ENCODE results near the gene HNF1B. TPM values are rescaled to one million over a fixed set of nuclear protein-coding genes. Genes with fewer than 3 reads are reported as not detected.
"Not testable (repeated sequence)": the region's sequence is repeated elsewhere in the genome, so short reads cannot be mapped to it uniquely, and the experiment has no call there.

The HNF1B gene
- total RNA-seq, 2 donors from 2014 or later = not detected

DNA sequence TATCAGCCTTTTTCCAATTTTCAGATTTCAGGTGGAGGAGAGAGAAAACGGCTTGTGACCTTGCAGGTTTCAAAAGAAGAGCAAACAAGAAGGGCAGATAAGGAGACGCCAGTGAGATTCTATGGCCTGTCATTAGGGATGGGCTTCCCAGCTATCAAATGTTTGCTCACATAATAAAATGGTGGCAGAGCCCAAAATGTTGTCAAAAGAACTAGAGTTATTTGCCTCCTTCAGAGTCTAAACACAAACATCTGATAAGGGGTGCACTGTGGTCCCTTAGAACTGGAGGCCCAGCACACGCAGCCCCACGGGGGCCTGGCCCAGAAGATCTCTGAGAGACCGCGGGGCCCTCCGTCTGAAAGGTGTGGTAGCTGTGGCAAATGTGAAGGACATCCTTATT, 55.5 kb downstream of the HNF1B start:
- intact Hi-C loops (cut with DNase I) = no loop called here

DNA sequence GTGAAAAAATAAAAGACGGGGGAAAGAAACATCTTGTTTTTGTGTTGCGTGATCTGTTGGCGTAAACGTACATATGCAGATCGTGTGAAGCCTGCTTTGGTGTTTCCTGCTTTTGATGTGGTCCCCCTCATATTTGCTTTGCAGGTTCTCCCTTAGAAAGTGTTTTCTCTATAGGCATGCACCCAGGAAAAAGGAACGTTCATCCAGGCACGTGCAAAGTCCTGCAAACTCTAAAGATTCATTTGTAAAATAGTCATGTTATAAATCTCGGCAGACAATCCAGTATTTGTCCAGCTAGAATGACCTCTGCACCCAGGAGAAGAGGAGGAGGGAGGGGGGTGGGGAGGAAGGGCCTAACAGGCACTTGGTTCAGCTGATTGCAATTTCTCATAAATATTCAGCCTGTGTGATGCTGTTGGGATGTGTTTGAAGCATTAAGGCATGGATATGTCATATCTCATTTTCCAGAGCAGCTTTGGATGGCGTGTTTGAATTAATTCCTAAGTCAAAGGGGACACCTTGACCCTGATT, 61.3 kb downstream of the HNF1B start:
- DNase-seq (no peak), ATAC-seq (no peak)
- intact Hi-C loops (cut with DNase I) = loop anchor here in 1 of 2 donors (5.0 kb wide), 1 partner anchor 49 kb away; no protein-coding TSS in a partner anchor

More for the DNA sequence above, 55.5 kb downstream of the HNF1B start:
- no peak for ATAC-seq
- DNase-seq = no peak

DNA sequence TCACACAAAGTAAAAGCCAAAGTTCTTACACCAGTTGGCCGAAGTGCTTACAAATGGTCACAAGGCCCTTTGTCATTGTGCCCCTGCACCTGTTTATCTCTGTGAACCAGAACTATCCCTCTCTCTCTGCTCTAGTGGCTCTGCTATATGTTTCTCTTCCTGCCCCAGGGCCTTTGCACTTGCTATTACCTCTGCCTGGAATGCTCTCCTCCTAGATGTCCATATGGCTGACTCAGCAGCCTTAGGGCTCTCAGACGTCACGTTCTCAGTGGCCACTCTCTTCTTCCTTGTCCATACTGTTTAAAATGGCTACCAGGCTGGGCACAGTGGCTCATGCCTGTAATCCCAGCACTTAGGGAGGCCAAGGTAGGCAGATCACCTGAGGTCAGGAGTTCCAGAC, 62.9 kb downstream of the HNF1B start:
- ATAC-seq = no peak
- no peak for DNase-seq
- intact Hi-C loops (cut with DNase I) = loop anchor here in 1 of 2 donors (5.0 kb wide), 1 partner anchor 50 kb away; no protein-coding TSS in a partner anchor

DNA sequence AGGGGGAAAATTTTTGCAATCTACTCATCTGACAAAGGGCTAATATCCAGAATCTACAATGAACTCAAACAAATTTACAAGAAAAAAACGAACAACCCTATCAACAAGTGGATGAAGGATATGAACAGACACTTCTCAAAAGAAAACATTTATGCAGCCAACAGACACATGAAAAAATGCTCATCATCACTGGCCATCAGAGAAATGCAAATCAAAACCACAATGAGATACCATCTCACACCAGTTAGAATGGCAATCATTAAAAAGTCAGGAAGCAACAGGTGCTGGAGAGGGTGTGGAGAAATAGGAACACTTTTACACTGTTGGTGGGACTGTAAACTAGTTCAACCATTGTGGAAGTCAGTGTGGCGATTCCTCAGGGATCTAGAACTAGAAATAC, 64.9 kb downstream of the HNF1B start:
- not testable (repeated sequence) for ATAC-seq, DNase-seq
- intact Hi-C loops (cut with DNase I) = loop anchor here in 1 of 2 donors (5.0 kb wide), 1 partner anchor 52 kb away; no protein-coding TSS in a partner anchor

DNA sequence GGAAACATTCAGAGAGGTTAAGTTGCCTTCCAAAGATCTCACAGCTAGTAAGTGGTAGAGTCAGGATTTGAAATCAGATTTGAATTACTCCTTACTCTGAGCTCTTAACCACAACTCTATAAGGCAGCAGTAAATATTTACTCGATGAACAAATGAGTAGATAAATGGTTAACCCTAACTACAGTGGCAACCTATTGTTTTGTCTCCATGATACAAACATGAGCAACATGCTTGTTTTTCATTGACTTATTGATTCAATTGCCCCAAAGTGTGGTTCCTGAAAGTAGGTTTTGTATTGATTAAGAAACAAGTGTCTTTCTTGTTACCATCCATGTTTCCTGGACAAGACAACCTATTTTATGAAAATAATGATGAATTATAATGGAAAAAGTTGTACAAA, 66.8 kb downstream of the HNF1B start:
- intact Hi-C loops (cut with DNase I) = no loop called here
- DNase-seq (no peak), ATAC-seq (no peak)

DNA sequence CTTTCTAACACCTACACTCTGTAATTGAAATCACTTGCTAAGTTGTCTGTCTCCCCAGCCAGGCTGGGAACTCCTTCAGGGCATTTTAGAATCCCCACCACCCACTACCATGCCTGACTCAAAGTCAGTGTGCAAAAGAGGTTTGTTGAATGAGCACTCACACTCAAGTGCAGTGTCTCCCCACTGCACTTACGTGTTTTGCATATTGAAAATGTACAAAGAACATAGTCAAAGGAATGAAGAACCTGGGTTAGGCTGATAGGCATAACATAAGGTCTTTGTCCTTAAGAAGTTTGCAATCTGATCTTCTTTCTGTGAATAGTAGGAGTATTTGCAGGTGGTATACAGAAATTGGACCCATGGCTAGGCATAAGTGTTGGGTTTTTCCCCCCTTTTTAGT, 67.8 kb downstream of the HNF1B start:
- ATAC-seq = no peak
- intact Hi-C loops (cut with DNase I) = no loop called here
- no peak for DNase-seq

DNA sequence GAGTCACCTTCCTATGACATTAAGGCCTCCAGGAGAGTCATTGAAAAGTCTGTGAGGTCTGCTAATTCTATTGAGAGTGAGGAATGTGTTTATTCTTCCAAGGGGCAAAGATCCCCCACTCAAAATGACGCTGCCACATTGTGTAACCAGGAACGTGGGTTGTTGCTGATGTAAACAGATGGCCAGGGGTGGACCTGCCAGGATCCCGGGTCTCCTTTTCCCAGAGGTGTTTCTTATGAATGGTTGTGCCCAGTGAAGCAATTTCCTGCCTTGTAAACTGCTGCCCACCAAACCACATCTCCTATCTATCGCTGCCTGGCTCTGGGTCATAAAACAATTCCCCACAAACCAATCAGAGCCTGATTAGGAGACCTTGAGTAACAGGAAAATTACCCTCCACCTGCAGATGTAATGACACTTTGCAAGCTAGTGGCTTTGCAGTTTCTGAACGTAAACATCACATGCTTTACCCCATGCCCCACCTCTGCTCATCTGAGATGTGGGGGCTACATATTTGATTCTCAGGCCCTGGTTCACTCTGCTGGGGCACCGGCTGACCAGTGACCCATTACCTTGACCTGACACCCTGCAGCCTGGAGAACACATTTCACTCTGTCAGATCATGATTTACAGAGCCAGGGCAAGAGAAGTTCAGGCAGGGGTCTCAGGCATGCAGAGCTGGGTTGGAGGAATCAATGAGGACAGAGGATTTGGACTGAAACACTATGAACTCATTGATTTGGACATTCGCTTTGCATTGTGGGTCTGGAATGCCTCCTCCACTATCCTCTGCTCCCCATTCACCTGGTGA, 68.5 kb downstream of the HNF1B start:
- DNase-seq (no peak), ATAC-seq (no peak)
- intact Hi-C loops (cut with DNase I) = no loop called here

DNA sequence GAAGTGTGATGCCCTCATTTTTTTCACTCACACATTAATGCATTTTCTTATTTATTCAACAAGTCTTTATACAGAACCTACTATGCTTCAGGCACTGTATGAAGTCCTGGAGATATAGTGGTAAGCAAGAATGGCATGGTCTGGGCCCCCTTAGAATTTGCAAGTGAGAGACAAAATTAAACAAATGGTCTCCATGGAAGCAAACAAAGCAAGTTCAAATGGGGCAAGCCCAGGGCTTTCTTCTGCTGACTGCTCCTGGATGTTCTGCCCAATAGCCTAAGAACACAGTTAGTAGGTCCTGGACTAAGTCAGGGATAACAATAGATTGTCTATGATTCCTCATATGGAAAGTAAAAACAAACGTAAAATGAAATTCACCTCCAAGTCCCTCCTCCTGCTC, 70.3 kb downstream of the HNF1B start:
- intact Hi-C loops (cut with DNase I) = no loop called here
- ATAC-seq (no peak), DNase-seq (no peak)

DNA sequence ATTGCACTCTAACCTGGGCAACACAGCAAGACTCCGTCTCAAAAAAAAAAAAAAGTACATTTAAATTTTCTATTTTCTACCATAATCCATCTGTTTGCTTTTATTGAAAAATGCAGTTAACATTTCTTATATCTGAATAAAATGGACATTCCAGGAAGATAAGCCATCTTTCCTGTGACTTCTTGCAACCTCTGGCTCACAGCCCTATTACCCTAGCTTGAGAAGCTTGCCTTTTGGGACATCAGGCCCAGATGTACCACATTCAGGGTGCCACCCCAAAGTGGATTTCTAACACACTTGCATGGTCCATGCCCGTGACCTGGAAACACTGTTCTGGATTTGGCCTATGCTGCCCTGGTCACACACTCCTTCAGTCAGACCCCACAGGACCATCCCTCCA, 71.5 kb downstream of the HNF1B start:
- no peak for ATAC-seq
- intact Hi-C loops (cut with DNase I) = no loop called here
- no peak for DNase-seq

DNA sequence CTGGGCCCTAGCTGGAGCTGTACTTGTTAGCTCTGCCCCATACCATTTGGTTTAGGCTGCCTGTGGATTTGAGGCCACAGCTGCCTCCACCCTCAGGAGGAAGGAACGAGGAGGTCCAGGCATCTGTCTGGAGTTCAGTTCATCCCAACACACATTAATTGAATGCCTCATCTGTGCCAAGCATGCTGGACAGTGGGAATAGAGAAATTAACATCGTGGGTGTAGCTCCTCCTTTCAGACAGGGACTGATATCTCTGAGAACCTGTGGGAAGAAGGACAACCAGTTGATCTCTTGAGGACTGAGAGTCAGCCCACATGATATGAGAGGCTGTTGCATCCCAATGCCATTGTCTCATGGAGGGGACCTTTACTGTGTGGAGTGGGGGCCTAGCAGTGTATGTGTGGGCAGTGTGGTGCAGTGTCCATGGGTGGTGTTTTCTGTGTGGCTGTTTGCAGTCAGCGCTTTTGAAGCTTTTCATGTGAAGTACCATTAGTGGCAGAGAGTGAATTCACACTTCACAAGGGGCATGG, 72.2 kb downstream of the HNF1B start:
- intact Hi-C loops (cut with DNase I) = no loop called here
- ATAC-seq (no peak), DNase-seq (no peak)

DNA sequence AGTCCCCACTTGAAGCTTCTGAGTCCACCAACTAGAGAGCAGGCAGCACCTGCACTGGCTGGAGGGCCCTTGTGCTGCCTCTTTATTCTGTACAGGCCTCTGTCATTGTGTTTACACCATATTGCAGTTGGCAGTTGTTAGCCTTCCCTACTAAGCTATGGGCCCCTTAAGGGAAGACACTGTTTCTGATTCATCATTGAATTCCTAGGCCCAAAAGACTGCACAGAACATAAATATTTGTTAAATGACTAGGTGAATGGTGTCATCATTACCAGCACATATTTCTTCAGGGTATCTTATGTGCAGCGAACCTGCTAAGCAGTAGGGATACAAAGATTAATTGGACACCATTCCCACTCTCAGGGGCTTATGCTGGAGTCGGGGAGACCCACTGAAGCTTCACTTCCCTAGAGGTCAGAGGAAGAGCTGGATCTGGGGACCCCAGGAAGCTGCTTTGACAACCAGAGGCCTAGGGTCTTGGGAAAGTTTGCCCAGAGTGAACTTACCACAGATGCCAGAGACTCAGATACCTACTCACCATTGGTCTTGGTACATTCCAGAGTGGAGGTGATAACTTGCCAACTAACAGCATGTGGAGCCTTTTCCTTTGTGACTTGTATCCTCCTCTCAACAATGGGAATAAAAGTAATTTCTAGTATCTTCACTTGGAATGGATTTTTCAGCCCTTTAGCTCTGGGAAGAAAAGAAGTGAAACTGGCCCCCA, 72.9 kb downstream of the HNF1B start:
- ATAC-seq (no peak), DNase-seq (no peak)
- intact Hi-C loops (cut with DNase I) = no loop called here

DNA sequence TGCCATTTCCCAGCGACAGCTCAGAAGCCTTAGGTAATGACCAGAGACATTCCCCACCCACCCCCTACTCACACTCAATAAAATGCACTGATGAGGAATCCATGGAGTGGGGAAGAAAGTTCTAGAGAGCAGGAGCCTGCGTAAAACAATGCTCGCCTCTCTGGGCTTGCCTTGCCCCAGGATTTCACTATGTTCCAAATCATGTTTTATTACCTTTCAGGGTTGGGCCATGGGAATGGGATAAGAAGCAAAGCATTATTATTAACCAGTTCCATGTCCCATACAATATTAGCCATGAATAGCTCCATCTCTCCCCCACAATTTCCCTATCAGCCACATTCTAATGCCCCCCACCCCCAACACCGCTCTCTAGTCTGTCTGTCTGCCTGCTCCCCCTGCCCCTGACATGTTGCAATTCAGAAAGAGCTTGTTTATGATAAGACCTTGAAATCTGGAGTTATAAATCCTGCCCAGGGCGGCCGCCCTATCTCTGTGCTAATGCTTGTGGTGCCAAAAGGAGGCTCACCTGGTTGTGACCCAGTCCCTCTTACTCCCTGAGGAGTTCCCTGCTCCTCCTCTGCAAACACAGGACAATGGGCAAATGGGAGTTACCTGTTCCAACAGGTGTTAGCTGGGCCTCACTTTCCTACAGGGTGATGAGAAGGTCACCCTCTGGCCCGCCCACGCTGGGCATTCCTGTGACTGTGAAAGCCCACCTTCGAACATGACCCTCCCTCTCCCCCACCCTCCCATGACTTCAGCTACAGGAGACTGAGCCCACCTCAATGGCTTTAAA, 73.6 kb downstream of the HNF1B start:
- intact Hi-C loops (cut with DNase I) = no loop called here
- DNase-seq = no peak
- no peak for ATAC-seq

DNA sequence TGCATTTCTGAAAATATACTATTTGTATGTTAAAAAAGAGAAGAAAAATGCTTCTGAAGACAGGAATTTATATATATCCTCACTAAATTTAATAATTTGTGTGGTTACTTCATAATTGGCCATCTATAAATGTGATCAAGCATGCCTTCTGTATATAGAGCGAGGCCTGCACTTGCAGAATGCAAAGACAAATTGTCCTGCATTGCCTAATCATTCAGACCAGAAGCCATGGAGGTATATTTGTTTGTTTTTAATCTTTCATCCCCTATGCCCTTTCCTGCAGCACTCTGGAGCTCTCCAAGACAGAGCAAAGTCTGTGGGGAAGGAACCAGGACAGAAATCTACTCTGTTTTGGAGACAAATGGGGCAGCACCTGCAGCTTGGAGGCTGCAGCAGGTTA, 77.8 kb downstream of the HNF1B start:
- intact Hi-C loops (cut with DNase I) = loop anchor here in 1 of 2 donors (10.0 kb wide), 1 partner anchor 48 kb away; no protein-coding TSS in a partner anchor
- no peak for DNase-seq
- ATAC-seq = no peak

DNA sequence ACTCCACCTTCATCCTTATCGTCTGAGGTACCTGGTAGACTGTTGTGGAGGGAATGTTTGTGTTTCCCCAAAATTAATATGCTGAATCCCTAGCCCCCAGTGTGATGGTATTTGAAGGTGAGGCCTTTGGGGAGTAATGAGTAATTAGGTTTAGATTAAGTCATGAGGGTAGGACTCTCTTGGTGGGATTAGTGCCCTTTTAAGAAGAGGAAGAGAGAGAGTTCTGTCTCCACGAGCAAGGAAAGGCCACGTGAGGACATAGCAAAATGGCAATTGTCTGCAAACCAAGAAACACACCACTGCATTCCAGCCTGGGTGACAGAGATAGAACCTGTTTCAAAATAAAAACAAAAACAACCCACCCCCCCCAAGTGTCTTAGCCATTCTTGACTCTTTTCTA, 80.6 kb downstream of the HNF1B start:
- DNase-seq = no peak
- no peak for ATAC-seq
- intact Hi-C loops (cut with DNase I) = loop anchor here in 1 of 2 donors (10.0 kb wide), 1 partner anchor 51 kb away; no protein-coding TSS in a partner anchor

DNA sequence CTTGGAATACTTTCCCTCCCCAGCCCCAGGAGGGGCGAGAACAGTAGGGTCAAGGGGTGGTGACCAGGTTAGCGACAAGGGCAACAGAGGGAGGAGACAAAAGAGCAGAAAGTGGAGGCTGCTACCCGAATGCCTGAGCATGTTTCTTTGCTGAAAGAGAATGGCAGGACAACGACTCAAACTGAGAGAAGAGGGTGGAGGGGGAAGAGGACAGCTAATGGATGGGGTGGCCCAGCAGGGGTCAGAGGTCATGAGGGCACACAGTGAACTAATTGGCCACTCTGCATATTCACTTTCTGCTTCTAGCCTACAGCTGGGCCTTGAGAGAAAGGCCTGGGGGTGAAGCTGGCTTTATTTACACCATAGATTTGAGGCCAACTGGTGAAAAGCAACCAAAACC, 82.5 kb downstream of the HNF1B start:
- intact Hi-C loops (cut with DNase I) = loop anchor here in 1 of 2 donors (10.0 kb wide), 1 partner anchor 52 kb away; no protein-coding TSS in a partner anchor
- ATAC-seq (no peak), DNase-seq (no peak)

DNA sequence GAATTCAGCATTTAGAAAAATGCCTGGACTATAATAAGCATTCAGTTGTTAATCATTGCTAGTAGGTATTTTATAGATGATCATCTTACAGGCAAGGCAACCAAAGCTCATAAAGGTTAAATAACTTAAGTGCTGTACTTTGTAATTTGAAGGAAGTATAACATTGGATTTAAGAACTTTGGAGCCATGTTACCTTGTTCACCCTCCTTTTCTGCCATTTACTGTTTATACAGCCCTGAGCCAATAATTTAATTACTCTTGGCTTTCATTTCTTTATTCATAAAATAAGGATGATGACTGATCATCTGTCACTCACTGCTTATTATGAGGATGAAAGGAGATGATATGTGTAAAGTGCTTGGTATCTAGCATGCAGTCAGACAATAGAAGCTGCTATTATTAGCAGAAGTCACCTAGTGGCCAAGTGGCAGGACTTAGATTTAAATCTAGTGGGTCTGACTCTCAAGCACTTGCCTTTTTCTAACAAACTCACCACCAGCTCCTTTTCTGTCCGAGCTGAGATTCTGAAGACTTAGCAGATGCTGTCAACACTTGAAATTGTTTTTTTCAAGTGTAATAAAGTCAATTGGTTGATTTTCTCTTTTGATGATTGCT, 83.4 kb downstream of the HNF1B start:
- no peak for ATAC-seq
- no peak for DNase-seq
- intact Hi-C loops (cut with DNase I) = loop anchor here in 1 of 2 donors (10.0 kb wide), 1 partner anchor 53 kb away; no protein-coding TSS in a partner anchor

DNA sequence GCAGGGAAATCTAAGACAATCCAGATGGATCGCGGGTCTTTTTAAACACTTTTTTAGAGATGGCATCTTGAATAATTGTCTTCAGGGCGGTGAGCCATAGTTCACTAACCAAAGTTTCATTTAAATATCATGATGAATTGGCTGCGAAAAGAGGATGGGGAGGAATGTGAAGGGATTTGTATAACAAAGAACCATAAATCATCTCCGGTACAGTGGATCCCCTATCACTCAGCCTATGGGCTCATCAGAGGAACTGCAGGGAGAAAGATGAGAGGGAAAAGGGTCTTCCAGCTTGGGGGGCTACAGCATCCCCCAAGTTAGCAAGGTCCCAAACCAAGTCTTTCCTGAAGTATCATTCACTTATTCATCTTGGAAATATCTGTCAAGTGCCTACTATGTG, 84.9 kb downstream of the HNF1B start:
- intact Hi-C loops (cut with DNase I) = loop anchor here (10.0 kb wide), 2 partner anchors 55 to 115 kb away; no protein-coding TSS in a partner anchor
- no peak for ATAC-seq

DNA sequence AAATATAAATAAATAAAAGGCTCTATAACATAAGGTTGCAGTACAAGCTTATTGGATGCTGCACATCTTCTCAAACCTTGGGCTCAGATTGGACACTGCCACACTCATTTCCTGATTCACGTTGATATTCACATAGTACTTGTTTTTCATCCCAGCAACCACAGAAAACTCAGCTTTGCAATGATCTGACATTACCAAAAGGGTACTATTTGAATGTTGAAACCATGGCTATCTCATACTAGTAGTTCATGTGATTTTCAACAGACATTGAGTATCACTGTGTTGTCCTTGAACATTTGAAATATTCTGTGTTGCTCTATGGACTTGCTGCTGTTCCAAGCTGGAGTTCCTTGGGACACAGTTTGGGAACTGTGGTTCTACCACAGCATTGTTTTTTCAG, 87.7 kb downstream of the HNF1B start:
- intact Hi-C loops (cut with DNase I) = loop anchor here in 1 of 2 donors (10.0 kb wide), 1 partner anchor 118 kb away; no protein-coding TSS in a partner anchor
- no peak for ATAC-seq
- no peak for DNase-seq

More for the DNA sequence above, 84.9 kb downstream of the HNF1B start:
- no peak for DNase-seq

All from left cardiac atrium (tissue), 4 donors.